DMS153 (cell line): ENCODE results near the gene KLC1.
A peak's percentile ranks its signal among the peaks of the same experiment; 100 is the strongest.
"Not testable (repeated sequence)": the region's sequence is repeated elsewhere in the genome, so short reads cannot be mapped to it uniquely, and the experiment has no call there.

ENCODE experiments used
- DNase-seq: peaks from one replicate; lab custom pipeline; 2025; lab: John Stamatoyannopoulos, UW

The KLC1 gene

DNA sequence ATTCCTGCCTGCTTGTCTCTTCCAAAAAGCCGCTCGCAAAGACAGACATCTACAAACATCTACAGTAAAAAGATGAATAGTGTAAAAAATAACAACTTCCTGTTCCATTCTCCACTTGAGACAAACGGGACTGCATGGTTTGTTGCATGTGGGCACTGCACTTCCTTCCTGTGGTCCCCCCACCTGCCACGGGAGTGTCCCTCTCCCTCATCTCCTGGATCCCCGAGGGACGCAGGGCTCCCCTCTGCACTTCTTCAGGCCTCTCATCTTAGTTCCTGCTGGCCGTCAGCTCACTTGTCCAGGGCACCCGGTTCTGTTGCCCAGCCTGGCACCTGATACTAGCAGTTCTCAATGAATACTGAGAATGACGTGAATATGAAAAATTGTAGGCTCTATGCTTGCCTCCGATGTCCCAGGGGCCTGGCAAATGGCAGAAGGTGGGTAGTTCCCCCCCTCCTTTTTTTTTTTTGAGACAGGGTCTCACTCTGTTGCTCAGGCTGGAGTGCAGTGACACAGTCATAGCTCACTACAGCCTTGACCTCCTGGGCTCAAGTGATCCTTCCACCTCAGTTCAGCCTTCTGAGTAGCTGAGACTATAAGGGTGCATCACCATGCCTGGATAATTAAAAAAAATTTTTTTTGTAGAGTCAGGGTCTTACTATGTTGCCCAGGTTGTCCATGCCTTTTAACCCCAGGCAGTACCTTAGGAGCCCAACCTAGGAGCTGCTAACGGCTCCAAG is 3.5 kb upstream of the KLC1 start:
- no peak for DNase-seq

DNA sequence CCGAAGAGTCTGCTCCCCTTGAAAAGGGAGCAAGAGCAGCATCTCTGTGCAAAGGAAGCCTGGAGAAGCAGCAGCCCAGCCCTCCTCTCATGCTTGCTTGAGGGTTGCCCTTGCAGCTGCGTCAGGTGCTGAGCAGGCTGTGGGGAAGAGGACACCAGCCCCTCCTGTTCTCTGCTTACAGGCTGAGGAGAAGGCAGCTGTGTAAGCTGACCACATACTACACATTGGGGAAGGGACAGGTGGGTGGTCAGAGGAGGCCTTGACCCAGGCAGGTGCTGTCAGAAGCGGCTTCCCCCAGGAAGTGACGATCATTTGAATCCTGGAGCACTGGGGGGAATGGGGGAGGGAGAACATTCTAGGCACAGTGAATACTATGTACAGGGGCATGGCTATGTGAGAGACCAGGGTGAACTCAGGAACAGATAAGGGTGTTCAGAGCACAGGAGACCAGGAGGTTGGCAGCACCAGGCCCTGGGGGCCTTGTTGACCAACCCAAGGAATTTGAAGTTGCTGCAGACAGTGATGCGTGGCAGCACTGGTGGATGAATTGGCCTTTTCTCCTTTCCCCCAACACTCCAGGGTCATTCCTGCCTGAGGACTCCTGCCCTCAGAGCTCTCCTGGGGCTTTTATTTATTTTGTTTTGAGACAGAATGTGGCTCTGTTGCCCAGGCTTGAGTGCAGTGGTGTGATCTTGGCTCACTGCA is 2.7 kb upstream of the KLC1 start:
- peak; percentile 24 for DNase-seq

DNA sequence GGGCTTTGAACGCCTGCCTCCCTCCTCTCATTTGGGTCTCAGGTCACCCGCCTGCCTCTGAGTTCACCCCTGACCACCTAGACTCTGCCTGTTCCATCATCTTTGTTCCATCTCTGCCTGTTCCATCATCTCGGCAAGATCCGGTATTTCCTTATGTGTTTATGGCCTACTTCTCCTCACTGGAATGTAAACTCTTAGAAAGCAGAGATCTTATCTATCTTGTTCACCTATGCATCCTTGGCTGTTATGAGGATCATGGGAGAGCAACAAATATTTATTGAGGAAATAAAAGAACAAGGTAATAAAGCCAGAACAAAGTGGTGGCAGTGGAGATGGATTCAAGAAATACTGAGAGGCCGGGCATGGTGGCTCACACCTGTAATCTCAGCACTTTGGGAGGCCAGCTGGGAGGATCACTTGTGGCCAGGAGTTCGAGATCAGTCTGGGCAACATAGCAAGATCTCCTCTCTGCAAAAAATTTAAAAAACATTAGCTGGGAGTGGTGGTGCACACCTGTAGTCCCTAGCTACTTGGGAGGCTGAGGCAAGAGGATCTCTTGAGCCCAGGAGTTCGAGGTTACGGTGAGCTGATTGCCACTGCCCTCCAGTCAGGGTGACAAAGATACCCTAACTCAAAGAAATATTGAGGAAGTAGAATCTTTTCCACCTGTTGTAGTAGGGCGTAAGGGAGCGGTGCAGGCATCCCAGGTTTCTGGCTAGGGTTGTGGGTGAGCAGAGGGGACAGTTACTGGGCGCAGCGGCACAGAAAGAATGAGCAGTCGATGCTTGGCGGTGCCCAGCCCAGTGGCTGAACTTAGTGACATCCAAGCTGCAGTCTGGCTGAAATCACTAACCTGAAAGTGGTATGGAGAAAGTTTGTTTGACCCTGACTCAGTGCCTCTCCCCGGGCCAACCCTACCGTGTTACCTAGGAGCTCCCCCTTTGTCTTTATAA is 1.7 kb upstream of the KLC1 start:
- DNase-seq = no peak

- DNase-seq = no peak
Observed at GRCh38 chr14:103628221-103628683, 759 bp upstream of the KLC1 start.

- DNase-seq = no peak
Observed at GRCh38 chr14:103629503-103630121, 601 bp downstream of the KLC1 start.

DNA sequence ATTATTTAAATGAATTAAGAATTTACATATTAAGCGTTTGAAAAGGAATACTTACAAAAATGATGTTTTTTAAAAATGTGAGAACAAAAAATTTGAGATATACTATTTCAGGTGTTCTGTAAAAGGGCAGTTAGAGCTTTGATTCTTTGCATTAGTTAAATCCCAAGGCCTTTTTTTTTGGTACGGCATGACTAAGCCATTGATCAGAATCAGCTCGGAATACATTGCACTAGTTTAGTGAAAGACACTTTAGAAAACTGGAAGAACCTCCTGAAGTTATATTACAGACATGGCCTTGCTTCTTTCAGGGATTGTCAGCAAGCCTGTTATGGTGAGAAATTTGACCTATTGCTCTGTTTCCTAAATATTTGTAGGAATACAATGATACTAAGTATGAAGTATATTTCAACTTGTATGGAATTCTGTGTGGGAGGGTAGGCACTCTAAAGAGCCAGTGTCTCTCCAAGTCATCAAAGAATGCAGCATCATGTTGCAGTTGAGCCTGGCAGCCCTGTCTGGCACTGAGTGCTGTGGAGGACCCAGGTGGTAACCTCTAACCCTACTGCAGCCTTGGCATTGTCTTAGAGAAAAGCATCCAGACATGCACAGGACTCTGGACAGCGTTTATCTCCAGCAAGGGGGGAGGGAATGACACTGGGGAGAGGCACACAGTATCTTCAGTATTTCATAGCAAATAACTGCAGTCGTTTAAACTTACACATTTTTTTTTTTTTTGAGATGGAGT is 1.5 kb downstream of the KLC1 start:
- no peak for DNase-seq

- no peak for DNase-seq
Observed at GRCh38 chr14:103633391-103633790, 4.4 kb downstream of the KLC1 start.

DNA sequence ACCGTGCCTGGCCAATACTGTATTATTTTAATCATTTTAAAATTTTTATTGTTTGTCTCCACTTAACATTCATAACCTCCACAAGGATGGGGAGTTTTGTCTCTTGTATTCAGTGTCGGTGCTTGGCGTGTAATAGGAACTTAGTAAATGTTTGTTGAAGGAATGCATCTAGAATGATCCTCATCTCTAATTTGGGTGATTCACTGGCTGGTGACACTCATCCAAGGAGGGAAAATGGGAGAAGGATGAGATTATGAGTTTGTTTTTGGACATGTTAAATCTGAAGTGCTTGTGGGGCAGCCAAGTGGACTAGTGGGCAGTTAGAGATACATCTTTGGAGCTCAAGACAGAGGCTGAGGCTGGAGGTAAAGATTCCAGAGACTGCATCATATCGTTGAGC is 5.1 kb downstream of the KLC1 start:
- no peak for DNase-seq

GRCh38 chr14:103638594-103638993 is 9.6 kb downstream of the KLC1 start:
- no peak for DNase-seq

GRCh38 chr14:103641161-103641560 is 12.2 kb downstream of the KLC1 start:
- no peak for DNase-seq

- DNase-seq = no peak
Observed at GRCh38 chr14:103646189-103646588, 17.2 kb downstream of the KLC1 start.

DNA sequence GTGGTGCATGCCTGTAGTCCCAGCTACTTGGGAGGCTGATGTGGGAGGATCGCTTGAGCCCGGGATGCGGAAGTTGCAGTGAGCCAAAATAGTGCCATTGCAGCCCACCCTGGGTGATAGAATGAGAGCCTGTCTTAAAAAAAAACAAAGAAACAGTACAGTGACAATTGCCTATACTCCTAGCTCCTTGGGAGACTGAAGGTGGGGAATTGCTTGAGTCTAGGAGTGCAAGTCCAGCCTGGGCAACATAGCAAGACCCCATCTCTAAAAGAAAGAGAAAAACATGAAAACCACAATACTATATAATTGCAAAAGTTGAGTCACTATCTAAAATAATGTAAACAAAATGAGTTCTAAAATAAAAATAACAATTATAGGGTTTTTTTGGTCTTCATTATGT is 20.0 kb downstream of the KLC1 start:
- no peak for DNase-seq

GRCh38 chr14:103650213-103650612 is 21.2 kb downstream of the KLC1 start:
- no peak for DNase-seq

DNA sequence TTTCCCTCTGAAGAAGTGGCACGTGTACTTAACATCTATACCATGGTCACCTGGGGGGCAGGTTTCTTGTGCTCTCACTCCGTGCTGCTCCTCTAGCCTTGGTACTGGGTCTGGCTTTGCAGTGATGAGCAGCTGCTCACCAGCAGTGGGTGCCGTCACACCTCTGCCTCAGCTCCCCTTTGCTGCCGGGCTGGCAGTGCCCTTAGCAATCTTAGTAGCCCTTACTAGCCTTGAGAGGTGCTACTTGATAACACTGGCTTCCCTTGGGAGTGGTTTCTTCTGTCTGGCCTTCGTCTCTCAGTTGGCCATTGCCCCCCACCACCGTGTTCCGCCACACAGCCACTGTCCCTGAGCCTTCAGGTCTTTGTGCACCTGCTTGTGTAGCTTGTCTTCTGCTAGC is 22.6 kb downstream of the KLC1 start:
- DNase-seq = no peak

GRCh38 chr14:103652806-103653205 is 23.8 kb downstream of the KLC1 start:
- DNase-seq = no peak

DNA sequence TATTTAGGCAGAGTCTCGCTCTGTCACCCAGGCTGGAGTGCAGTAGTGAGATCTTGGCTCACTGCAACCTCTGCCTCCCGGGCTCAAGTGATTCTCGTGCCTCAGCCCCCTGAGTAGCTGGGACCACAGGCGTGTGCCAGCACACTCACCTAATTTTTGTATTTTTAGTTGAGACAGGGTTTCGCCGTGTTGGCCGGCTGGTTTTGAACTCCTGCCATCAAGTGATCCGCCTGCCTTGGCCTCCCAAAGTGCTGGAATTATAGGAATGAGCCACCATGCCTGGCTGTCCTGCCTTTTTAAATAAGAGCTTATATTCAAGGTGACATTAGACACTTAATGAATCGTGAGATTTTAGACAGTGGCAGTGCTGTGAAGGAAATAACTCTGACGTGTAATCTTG is 24.3 kb downstream of the KLC1 start:
- DNase-seq = not testable (repeated sequence)

GRCh38 chr14:103653805-103654204 is 24.8 kb downstream of the KLC1 start:
- DNase-seq = no peak

DNA sequence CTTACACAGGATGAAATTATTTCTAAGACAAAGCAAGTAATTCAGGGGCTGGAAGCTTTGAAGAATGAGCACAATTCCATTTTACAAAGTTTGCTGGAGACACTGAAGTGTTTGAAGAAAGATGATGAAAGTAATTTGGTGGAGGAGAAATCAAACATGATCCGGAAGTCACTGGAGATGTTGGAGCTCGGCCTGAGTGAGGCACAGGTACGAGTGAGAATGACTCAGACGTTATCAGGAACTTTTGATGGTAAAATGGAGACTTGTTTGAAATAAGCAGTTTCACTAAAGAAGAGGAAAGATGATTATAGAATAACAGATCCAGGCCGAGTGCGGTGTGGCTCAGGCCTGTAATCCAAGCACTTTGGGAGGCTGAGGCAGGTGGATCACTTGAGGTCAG is 25.6 kb downstream of the KLC1 start:
- no peak for DNase-seq

- DNase-seq = no peak
Observed at GRCh38 chr14:103656031-103656755, 27.2 kb downstream of the KLC1 start.

- no peak for DNase-seq
Observed at GRCh38 chr14:103656756-103657133, 27.7 kb downstream of the KLC1 start.

GRCh38 chr14:103657471-103657870 is 28.5 kb downstream of the KLC1 start:
- DNase-seq = no peak
